GM15510 (cell line): ENCODE results near the gene PITPNM2.

Experiments used
- POLR2A ChIP-seq: IDR thresholded peaks from 3 replicates; pipeline ENCODE4 v1.6.1; 2011; ENCODE audit warnings: borderline replicate concordance; ENCODE audit not compliant: insufficient read length; ENCODE audit errors: extremely low read depth

PITPNM2 gene

GRCh38 chr12:123149501-123150274 is 1.2 kb downstream of the PITPNM2 start:
- TF ChIP-seq POLR2A, result no peak

GRCh38 chr12:123149088-123149487 is 1.8 kb downstream of the PITPNM2 start:
- no peak for TF ChIP-seq POLR2A

GRCh38 chr12:123148655-123149054 is 2.2 kb downstream of the PITPNM2 start:
- TF ChIP-seq POLR2A, result no peak

GRCh38 chr12:123148223-123148622 is 2.7 kb downstream of the PITPNM2 start:
- no peak for TF ChIP-seq POLR2A

- no peak for TF ChIP-seq POLR2A
Observed at GRCh38 chr12:123145211-123145610, 5.7 kb downstream of the PITPNM2 start.

GRCh38 chr12:123143736-123144461 is 7.0 kb downstream of the PITPNM2 start:
- no peak for TF ChIP-seq POLR2A

GRCh38 chr12:123142921-123143735 is 7.8 kb downstream of the PITPNM2 start:
- TF ChIP-seq POLR2A, result no peak

GRCh38 chr12:123142518-123142840 is 8.4 kb downstream of the PITPNM2 start:
- no peak for TF ChIP-seq POLR2A

- no peak for TF ChIP-seq POLR2A
Observed at GRCh38 chr12:123141615-123142517, 9.0 kb downstream of the PITPNM2 start.

- TF ChIP-seq POLR2A, result no peak
Observed at GRCh38 chr12:123140676-123141614, 9.9 kb downstream of the PITPNM2 start.

- TF ChIP-seq POLR2A, result no peak
Observed at GRCh38 chr12:123139926-123140675, 10.8 kb downstream of the PITPNM2 start.

GRCh38 chr12:123135688-123136087 is 15.2 kb downstream of the PITPNM2 start:
- TF ChIP-seq POLR2A, result no peak

GRCh38 chr12:123134826-123135225 is 16.1 kb downstream of the PITPNM2 start:
- no peak for TF ChIP-seq POLR2A
